ENCODE measurements around the gene SLC22A13. TPM values are rescaled to one million over a fixed set of nuclear protein-coding genes. Genes with fewer than 3 reads are reported as not detected.

SLC22A13 gene
- total RNA-seq, 3 donors from 2014 or later (not counting 1 experiment from before 2014, with no cell fraction given), result 0.16 to 0.85 (median 0.40) TPM

- Mint-ChIP-seq H3K27me3 (ENCODE audit: low read depth in 2 of 2) (peaks cover 8 to 9% of the 10 kb centered on the region in 2 donors), H3K4me3 (no peak overlapping the region), H3K27ac (no peak overlapping the region), H3K36me3 (no peaks in the 10 kb centered on the region), H3K4me1 (no peaks in the 10 kb centered on the region), H3K9me3 (no peaks in the 10 kb centered on the region)
- Histone ChIP-seq H3K4me1 (ENCODE audit: control insufficient read depth, insufficient read depth, low read length) (peaks cover 10% of the 10 kb centered on the region), H3K36me3 (ENCODE audit: control insufficient read depth, insufficient read depth, low read length) (no peaks in the 10 kb centered on the region), H3K27ac (ENCODE audit: low read length) (no peak overlapping the region), H3K4me3 (ENCODE audit: low read length) (no peak overlapping the region), H3K27me3 (ENCODE audit: control insufficient read depth, insufficient read depth, low read length) (no peaks in the 10 kb centered on the region), H3K9me3 (ENCODE audit: control insufficient read depth, insufficient read depth, low read length) (no peaks in the 10 kb centered on the region)
- no peak for ATAC-seq
- intact Hi-C loops (cut with micrococcal nuclease), result no loop called here
- 94% methylated on average over 4 of the region's 5 CpGs for WGBS (ENCODE audit: insufficient coverage)
- TF ChIP-seq, protein P1, sequence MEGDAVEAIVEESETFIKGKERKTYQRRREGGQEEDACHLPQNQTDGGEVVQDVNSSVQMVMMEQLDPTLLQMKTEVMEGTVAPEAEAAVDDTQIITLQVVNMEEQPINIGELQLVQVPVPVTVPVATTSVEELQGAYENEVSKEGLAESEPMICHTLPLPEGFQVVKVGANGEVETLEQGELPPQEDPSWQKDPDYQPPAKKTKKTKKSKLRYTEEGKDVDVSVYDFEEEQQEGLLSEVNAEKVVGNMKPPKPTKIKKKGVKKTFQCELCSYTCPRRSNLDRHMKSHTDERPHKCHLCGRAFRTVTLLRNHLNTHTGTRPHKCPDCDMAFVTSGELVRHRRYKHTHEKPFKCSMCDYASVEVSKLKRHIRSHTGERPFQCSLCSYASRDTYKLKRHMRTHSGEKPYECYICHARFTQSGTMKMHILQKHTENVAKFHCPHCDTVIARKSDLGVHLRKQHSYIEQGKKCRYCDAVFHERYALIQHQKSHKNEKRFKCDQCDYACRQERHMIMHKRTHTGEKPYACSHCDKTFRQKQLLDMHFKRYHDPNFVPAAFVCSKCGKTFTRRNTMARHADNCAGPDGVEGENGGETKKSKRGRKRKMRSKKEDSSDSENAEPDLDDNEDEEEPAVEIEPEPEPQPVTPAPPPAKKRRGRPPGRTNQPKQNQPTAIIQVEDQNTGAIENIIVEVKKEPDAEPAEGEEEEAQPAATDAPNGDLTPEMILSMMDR (IDR thresholded peaks at IDR 0.05), result no peak
- no peak for DNase-seq
These were observed 47.7 kb downstream of the SLC22A13 start for GRCh38 chr3:38313263-38313662.

GRCh38 chr3:38313695-38314094 is 48.1 kb downstream of the SLC22A13 start:
- 57% methylated on average over 11 of the region's 11 CpGs for WGBS (ENCODE audit: insufficient coverage)
- Histone ChIP-seq H3K4me1 (ENCODE audit: control insufficient read depth, insufficient read depth, low read length) (peaks cover 10% of the 10 kb centered on the region), H3K27ac (ENCODE audit: low read length) (no peak overlapping the region), H3K9me3 (ENCODE audit: control insufficient read depth, insufficient read depth, low read length) (no peaks in the 10 kb centered on the region), H3K4me3 (ENCODE audit: low read length) (no peak overlapping the region), H3K27me3 (ENCODE audit: control insufficient read depth, insufficient read depth, low read length) (no peaks in the 10 kb centered on the region), H3K36me3 (ENCODE audit: control insufficient read depth, insufficient read depth, low read length) (no peaks in the 10 kb centered on the region)
- no peak for ATAC-seq
- Mint-ChIP-seq H3K9me3 (no peaks in the 10 kb centered on the region), H3K27me3 (ENCODE audit: low read depth in 2 of 2) (peaks cover 6 to 8% of the 10 kb centered on the region in 2 donors), H3K36me3 (no peaks in the 10 kb centered on the region), H3K4me1 (no peaks in the 10 kb centered on the region), H3K27ac (no peak overlapping the region), H3K4me3 (no peak overlapping the region)
- intact Hi-C loops (cut with micrococcal nuclease), result no loop called here
- no peak for DNase-seq
- TF ChIP-seq, protein P1 (IDR thresholded peaks at IDR 0.05), result no peak

DNA sequence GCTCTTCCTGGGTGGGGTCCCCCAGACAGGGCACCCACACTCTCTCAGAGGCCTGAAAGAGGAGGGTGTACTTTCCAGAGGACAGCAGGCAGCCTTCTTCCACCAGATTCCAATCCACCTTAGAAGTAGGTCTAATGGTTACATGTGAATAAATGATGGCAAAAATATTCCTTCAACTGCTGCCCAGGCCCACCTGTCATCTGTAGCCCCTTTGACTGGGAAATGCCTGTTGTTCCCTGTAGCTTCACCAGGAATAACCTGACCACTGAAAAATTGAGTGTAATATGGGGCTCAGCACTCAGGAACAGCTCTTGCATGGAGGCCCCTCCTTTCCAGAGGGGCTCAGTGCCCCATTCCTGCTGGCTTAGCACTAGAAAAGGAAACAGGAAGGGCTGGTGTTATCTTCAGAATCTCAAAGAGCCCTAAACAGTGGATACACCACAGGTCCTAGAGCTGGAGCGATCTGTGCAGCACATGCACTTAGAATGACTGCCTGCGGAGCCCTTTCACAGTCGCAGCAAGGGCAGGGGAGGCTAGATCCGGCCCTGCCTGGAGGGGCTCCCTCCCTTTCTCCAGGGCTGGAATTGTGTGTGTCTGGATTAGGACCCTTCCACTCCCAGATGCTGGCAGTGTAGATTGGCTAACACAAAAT is 48.6 kb downstream of the SLC22A13 start:
- no peaks in the 10 kb centered on the region for H3K9me3 ChIP-seq (ENCODE audit: control insufficient read depth, insufficient read depth, low read length)
- Mint-ChIP-seq H3K27me3 (ENCODE audit: low read depth in 2 of 2) (peaks cover 6 to 8% of the 10 kb centered on the region in 2 donors), H3K9me3 (no peaks in the 10 kb centered on the region), H3K4me3 (no peak overlapping the region), H3K36me3 (no peaks in the 10 kb centered on the region), H3K27ac (no peak overlapping the region), H3K4me1 (no peaks in the 10 kb centered on the region)
- intact Hi-C loops (cut with micrococcal nuclease), result no loop called here
- DNase-seq, result no peak
- peaks cover 10% of the 10 kb centered on the region for H3K4me1 ChIP-seq (ENCODE audit: control insufficient read depth, insufficient read depth, low read length)
- no peaks in the 10 kb centered on the region for H3K27me3 ChIP-seq (ENCODE audit: control insufficient read depth, insufficient read depth, low read length)
- no peak overlapping the region for H3K4me3 ChIP-seq (ENCODE audit: low read length)
- no peak for ATAC-seq
- TF ChIP-seq, protein P1 (IDR thresholded peaks at IDR 0.05), result no peak
- 27% methylated on average over 4 of the region's 4 CpGs for WGBS (ENCODE audit: insufficient coverage)
- no peaks in the 10 kb centered on the region for H3K36me3 ChIP-seq (ENCODE audit: control insufficient read depth, insufficient read depth, low read length)
- H3K27ac ChIP-seq (ENCODE audit: low read length), result no peak overlapping the region
